ENCODE data around the gene PEX6. TPM values are rescaled to one million over a fixed set of nuclear protein-coding genes. Genes with fewer than 3 reads are reported as not detected.
A peak's percentile ranks its signal among the peaks of the same experiment; 100 is the strongest.
"Not testable (repeated sequence)": the region's sequence is repeated elsewhere in the genome, so short reads cannot be mapped to it uniquely, and the experiment has no call there.

PEX6 gene
- total RNA-seq, result 23.1 TPM

GRCh38 chr6:42978839-42979522, at the start of gene PEX6:
PEX6 (minus strand) TSS chr6:42979181; CDS start chr6:42979150, 31 bp downstream.
- peak; percentile 94 for DNase-seq

GRCh38 chr6:43026365-43026764, 47.4 kb upstream of the PEX6 start:
- DNase-seq, result no peak

GRCh38 chr6:43024436-43024835, 45.5 kb upstream of the PEX6 start:
- no peak for DNase-seq

- peak; percentile 87 for DNase-seq
These were observed 42.5 kb upstream of the PEX6 start, which contains the start of gene RRP36 for GRCh38 chr6:43021270-43022047. RRP36 (plus strand) TSS chr6:43021623; CDS start chr6:43021655, 32 bp downstream.

GRCh38 chr6:43020847-43021246, 41.9 kb upstream of the PEX6 start:
- peak; percentile 67 for DNase-seq

- no peak for DNase-seq
These were observed 41.2 kb upstream of the PEX6 start for GRCh38 chr6:43020052-43020705.

GRCh38 chr6:43019152-43019551, 40.2 kb upstream of the PEX6 start:
- DNase-seq, result no peak

GRCh38 chr6:43016943-43017334, 38.0 kb upstream of the PEX6 start:
- no peak for DNase-seq

GRCh38 chr6:43016176-43016942, 37.4 kb upstream of the PEX6 start:
- DNase-seq, result peak; percentile 63

GRCh38 chr6:43014434-43014909, 35.5 kb upstream of the PEX6 start:
- peak; percentile 36 for DNase-seq

- DNase-seq, result peak; percentile 100
These were observed 35.0 kb upstream of the PEX6 start, which contains the start of the genes KLHDC3 and MEA1 for GRCh38 chr6:43013843-43014433. KLHDC3 (plus strand) TSS chr6:43014249; CDS start chr6:43017193, 2,944 bp downstream. MEA1 (minus strand) TSS chr6:43013946; CDS start chr6:43013813, 133 bp downstream.

GRCh38 chr6:43013097-43013842, 34.3 kb upstream of the PEX6 start:
- no peak for DNase-seq

GRCh38 chr6:43012364-43012763, 33.4 kb upstream of the PEX6 start:
- DNase-seq, result no peak

- no peak for DNase-seq
These were observed 32.2 kb upstream of the PEX6 start for GRCh38 chr6:43011207-43011606.

- peak; percentile 50 for DNase-seq
These were observed 30.1 kb upstream of the PEX6 start for GRCh38 chr6:43009124-43009523.

- no peak for DNase-seq
These were observed 28.1 kb upstream of the PEX6 start for GRCh38 chr6:43007126-43007525.

- no peak for DNase-seq
These were observed 27.3 kb upstream of the PEX6 start for GRCh38 chr6:43006251-43006650.

GRCh38 chr6:43005844-43006243, 26.9 kb upstream of the PEX6 start:
- no peak for DNase-seq

- DNase-seq, result no peak
These were observed 22.9 kb upstream of the PEX6 start for GRCh38 chr6:43001843-43002242.

GRCh38 chr6:42998205-42998604, 19.2 kb upstream of the PEX6 start:
- not testable (repeated sequence) for DNase-seq

GRCh38 chr6:42996513-42996912, 17.5 kb upstream of the PEX6 start:
- no peak for DNase-seq
